Measurements from ENCODE around the gene WBP1. TPM values are rescaled to one million over a fixed set of nuclear protein-coding genes. Genes with fewer than 3 reads are reported as not detected.

The WBP1 gene
- total RNA-seq (2021) = 66.0 to 86.6 TPM (median 86.0 TPM) in 3 replicates
- Bru-seq, nascent RNA = percentile 92 among the genes with signal in this experiment
- long read RNA-seq, experiment 1, transcript WBP1-202 (5 exons, 1,325 nt) = minor isoform, 5 of 114 reads
- long read RNA-seq, experiment 1, transcript WBP1-208 (4 exons, 765 nt) = minor isoform, 8 of 114 reads
- long read RNA-seq, experiment 1, transcript WBP1-201 (4 exons, 1,294 nt) = major isoform, 79 of 114 reads
- long read RNA-seq, experiment 1, partial matches to known transcripts = 1 of 114 reads
- long read RNA-seq, experiment 1, other reads (novel, unspliced or antisense) = 16 of 114 reads
- long read RNA-seq, experiment 2, transcript WBP1-212 (3 exons, 919 nt) = minor isoform, 8 of 120 reads
- long read RNA-seq, experiment 2, transcript WBP1-201 (4 exons, 1,294 nt) = major isoform, 78 of 120 reads
- long read RNA-seq, experiment 2, partial matches to known transcripts = 12 of 120 reads
- long read RNA-seq, experiment 2, other reads (novel, unspliced or antisense) = 16 of 120 reads
- long read RNA-seq, experiment 3, transcript WBP1-208 (4 exons, 765 nt) = minor isoform, 12 of 140 reads
- long read RNA-seq, experiment 3, transcript WBP1-201 (4 exons, 1,294 nt) = major isoform, 109 of 140 reads
- long read RNA-seq, experiment 3, partial matches to known transcripts = 4 of 140 reads
- long read RNA-seq, experiment 3, other reads (novel, unspliced or antisense) = 14 of 140 reads

- ATAC-seq (peak; percentile 89), DNase-seq (ENCODE audit: low spot score) (peak; percentile 100)
- CTCF ChIA-PET = interaction anchor here (1.0 to 3.1 kb wide), 14 partner anchors 10 to 124 kb away, joined by 3 to 18 read pairs (median 4); partner anchors contain the start of genes CCDC142 and MRPL53
- Mint-ChIP-seq H3K4me1 (peaks cover 36% of the 10 kb centered on the region), H3K27ac (peak within 1 kb of the TSS; percentile 98), H3K9me3 (no peaks in the 10 kb centered on the region), H3K27me3 (ENCODE audit: low read depth) (no peaks in the 10 kb centered on the region), H3K4me3 (peak within 1 kb of the TSS; percentile 96), H3K36me3 (peaks cover 9% of the 10 kb centered on the region)
- POLR2A ChIA-PET = interaction anchor here (0.6 to 2.7 kb wide), 16 partner anchors 9 to 97 kb away, joined by 3 to 29 read pairs (median 5); partner anchors contain the start of genes AUP1, HTRA2, LBX2 and MRPL53
- TF ChIP-seq E2F1 (CRISPR knock-in tag; IDR thresholded peaks at IDR 0.05) = no peak
- TF ChIP-seq ZNF317 (CRISPR knock-in tag; IDR thresholded peaks at IDR 0.05; ENCODE audit: borderline replicate concordance, low read depth) = no peak
- 0 out of 2 replicates have a peak, but pooled peaks have one; percentile 62 for TF ChIP-seq EMX1 (CRISPR knock-in tag; IDR thresholded peaks at IDR 0.05)
- TF ChIP-seq, protein P1, sequence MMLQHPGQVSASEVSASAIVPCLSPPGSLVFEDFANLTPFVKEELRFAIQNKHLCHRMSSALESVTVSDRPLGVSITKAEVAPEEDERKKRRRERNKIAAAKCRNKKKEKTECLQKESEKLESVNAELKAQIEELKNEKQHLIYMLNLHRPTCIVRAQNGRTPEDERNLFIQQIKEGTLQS (CRISPR knock-in tag; conservative IDR thresholded peaks at IDR 0.05) = no peak
- TF ChIP-seq TP53 (CRISPR knock-in tag; IDR thresholded peaks at IDR 0.05) = no peak
- no peak for TF ChIP-seq ZNF425 (CRISPR knock-in tag; conservative IDR thresholded peaks at IDR 0.05)
- 0 out of 2 replicates have a peak, but pooled peaks have one; percentile 1 for TF ChIP-seq PREB (CRISPR knock-in tag; IDR thresholded peaks at IDR 0.05; ENCODE audit: borderline replicate concordance)
- 0 out of 2 replicates have a peak, but pooled peaks have one; percentile 47 for TF ChIP-seq MYBL2 (CRISPR knock-in tag; IDR thresholded peaks at IDR 0.05)
- TF ChIP-seq, protein P2, sequence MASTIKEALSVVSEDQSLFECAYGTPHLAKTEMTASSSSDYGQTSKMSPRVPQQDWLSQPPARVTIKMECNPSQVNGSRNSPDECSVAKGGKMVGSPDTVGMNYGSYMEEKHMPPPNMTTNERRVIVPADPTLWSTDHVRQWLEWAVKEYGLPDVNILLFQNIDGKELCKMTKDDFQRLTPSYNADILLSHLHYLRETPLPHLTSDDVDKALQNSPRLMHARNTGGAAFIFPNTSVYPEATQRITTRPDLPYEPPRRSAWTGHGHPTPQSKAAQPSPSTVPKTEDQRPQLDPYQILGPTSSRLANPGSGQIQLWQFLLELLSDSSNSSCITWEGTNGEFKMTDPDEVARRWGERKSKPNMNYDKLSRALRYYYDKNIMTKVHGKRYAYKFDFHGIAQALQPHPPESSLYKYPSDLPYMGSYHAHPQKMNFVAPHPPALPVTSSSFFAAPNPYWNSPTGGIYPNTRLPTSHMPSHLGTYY (CRISPR knock-in tag; IDR thresholded peaks at IDR 0.05) = no peak
- no peak for TF ChIP-seq NFATC4 (CRISPR knock-in tag; IDR thresholded peaks at IDR 0.05)
- no peak for TF ChIP-seq AFF4 (CRISPR knock-in tag; IDR thresholded peaks at IDR 0.05; ENCODE audit: borderline replicate concordance)
- TF ChIP-seq, protein P3, sequence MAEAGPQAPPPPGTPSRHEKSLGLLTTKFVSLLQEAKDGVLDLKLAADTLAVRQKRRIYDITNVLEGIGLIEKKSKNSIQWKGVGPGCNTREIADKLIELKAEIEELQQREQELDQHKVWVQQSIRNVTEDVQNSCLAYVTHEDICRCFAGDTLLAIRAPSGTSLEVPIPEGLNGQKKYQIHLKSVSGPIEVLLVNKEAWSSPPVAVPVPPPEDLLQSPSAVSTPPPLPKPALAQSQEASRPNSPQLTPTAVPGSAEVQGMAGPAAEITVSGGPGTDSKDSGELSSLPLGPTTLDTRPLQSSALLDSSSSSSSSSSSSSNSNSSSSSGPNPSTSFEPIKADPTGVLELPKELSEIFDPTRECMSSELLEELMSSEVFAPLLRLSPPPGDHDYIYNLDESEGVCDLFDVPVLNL (CRISPR knock-in tag; IDR thresholded peaks at IDR 0.05; ENCODE audit: borderline replicate concordance, low read depth) = no peak
- no peak for TF ChIP-seq SMAD3 (CRISPR knock-in tag; IDR thresholded peaks at IDR 0.05; ENCODE audit: borderline replicate concordance)
- TF ChIP-seq MLX (CRISPR knock-in tag; IDR thresholded peaks at IDR 0.05) = no peak
- peak; percentile 93 for TF ChIP-seq NFYB (CRISPR knock-in tag; conservative IDR thresholded peaks at IDR 0.05; ENCODE audit: low read depth)
- TF ChIP-seq ZNF416 (CRISPR knock-in tag; IDR thresholded peaks at IDR 0.05) = peak; percentile 43; the same call in 1 of the 2 replicates
- no peak for TF ChIP-seq RORB (CRISPR knock-in tag; IDR thresholded peaks at IDR 0.05)
Observed at GRCh38 chr2:74458132-74458937, at the start of gene WBP1. Gene WBP1 (plus strand): TSS chr2:74458438. CDS start chr2:74458603, 165 bp downstream.
